Endothelial cell of umbilical vein (primary cell): Measurements from ENCODE around the gene AURKB. TPM values are rescaled to one million over a fixed set of nuclear protein-coding genes. Genes with fewer than 3 reads are reported as not detected.

Source experiments
- BruUV-seq: library from RNA; stranded (reverse); fragments of 400-500 nt; replicated peaks from 2 replicates; lab custom pipeline; 2021; lab: Mats Ljungman, UMichigan
- CTCF ChIA-PET: fragments of 300-600, 350-600 bp; sonication (Branson Sonifier 250); formaldehyde crosslinking; loops from one replicate; lab custom pipeline; 2021; ENCODE audit warnings: antibody characterized with exemption, inconsistent platforms; lab: Charles Lee
- POLR2A ChIA-PET: fragments of 300-600, 350-600 bp; sonication (Branson Sonifier 250); formaldehyde crosslinking; loops from one replicate; lab custom pipeline; 2021; ENCODE audit warnings: antibody characterized with exemption, inconsistent platforms; lab: Charles Lee
- DNase-seq: peaks from one replicate; pipeline ENCODE4 v3.0.0-alpha.2; 2011; ENCODE audit warnings: low read depth, low spot score
- FAIRE-seq: peaks from 2 replicates; lab custom pipeline; 2011; peaks lifted over from hg19 to GRCh38; lab: Jason Lieb, UNC
- H2AFZ ChIP-seq: 2 replicates; pipeline ENCODE4 v1.6.0; 2012; ENCODE audit warnings: low read depth, low read length, control low read depth, inconsistent platforms
- H3K27ac ChIP-seq: 2 replicates; pipeline ENCODE4 v1.5.1; 2011; ENCODE audit warnings: low read depth, mild to moderate bottlenecking, control low read depth, low read length, moderate library complexity; ENCODE audit not compliant: insufficient read depth
- H3K27me3 ChIP-seq, 2 experiments: 2 replicates each; pipeline versions ENCODE4 v1.6.0 to v1.6.1; 2011; ENCODE audit warnings: low read length in 2 of 2, mixed read lengths in 1 of 2; ENCODE audit not compliant: control insufficient read depth in 2 of 2, insufficient read depth in 2 of 2
- H3K36me3 ChIP-seq, 2 experiments: 2 replicates in 1 of 2; 3 replicates in 1 of 2; pipeline ENCODE4 v1.5.1; 2011; ENCODE audit warnings: low read length in 2 of 2, mild to moderate bottlenecking in 1 of 2, moderate library complexity in 1 of 2; ENCODE audit not compliant: control insufficient read depth in 2 of 2, insufficient read depth in 2 of 2; ENCODE audit errors: extremely low read depth in 1 of 2
- H3K4me1 ChIP-seq: 3 replicates; pipeline ENCODE4 v1.5.1; 2011; ENCODE audit warnings: mild to moderate bottlenecking, low read length; ENCODE audit not compliant: control insufficient read depth, insufficient read depth; ENCODE audit errors: extremely low read depth
- H3K4me2 ChIP-seq: 2 replicates; pipeline ENCODE4 v1.6.1; 2011; ENCODE audit warnings: low read length, control low read depth, mixed read lengths; ENCODE audit not compliant: insufficient read depth
- H3K4me3 ChIP-seq, 3 experiments: fragments of 200-600 bp in 1 of 3; sonication (generic), shearing (Covaris generic) in 1 of 3; replicated peaks in 1 of 3; 2 replicates each; pipeline ENCODE4 v1.5.1; 2011 to 2016; ENCODE audit warnings: control low read depth in 3 of 3, low read length in 3 of 3, mild to moderate bottlenecking in 2 of 3, inconsistent platforms in 1 of 3, low read depth in 1 of 3, moderate library complexity in 1 of 3; ENCODE audit not compliant: insufficient read depth in 1 of 3
- H3K79me2 ChIP-seq: 2 replicates; pipeline ENCODE4 v1.6.0; 2012; ENCODE audit warnings: low read length, inconsistent platforms; ENCODE audit not compliant: control insufficient read depth, insufficient read depth
- H3K9ac ChIP-seq: replicated peaks from 2 replicates; pipeline ENCODE3; 2011; ENCODE audit warnings: low read length, control low read depth; ENCODE audit not compliant: insufficient read depth; ENCODE audit errors: extremely low read depth
- H3K9me1 ChIP-seq: replicated peaks from 3 replicates; pipeline ENCODE4 v1.6.0; 2011; ENCODE audit warnings: mild to moderate bottlenecking, low read length; ENCODE audit not compliant: control insufficient read depth, insufficient read depth; ENCODE audit errors: extremely low read depth
- H3K9me3 ChIP-seq: replicated peaks from 2 replicates; pipeline ENCODE4 v1.5.1; 2012; ENCODE audit warnings: low read length, inconsistent platforms; ENCODE audit not compliant: control insufficient read depth, insufficient read depth
- H4K20me1 ChIP-seq: replicated peaks from 2 replicates; pipeline ENCODE3; 2011; ENCODE audit warnings: mild to moderate bottlenecking, low read length; ENCODE audit not compliant: control insufficient read depth, insufficient read depth; ENCODE audit errors: extremely low read depth
- EZH2 ChIP-seq: IDR thresholded peaks from 2 replicates; pipeline ENCODE4 v1.6.1; 2012; ENCODE audit warnings: borderline replicate concordance, low read depth, mild to moderate bottlenecking, moderate library complexity, low read length, inconsistent platforms; ENCODE audit not compliant: severe bottlenecking
- FOS ChIP-seq: IDR thresholded peaks from 2 replicates; pipeline ENCODE4 v1.6.1; 2011; ENCODE audit warnings: mild to moderate bottlenecking, low read length, moderate library complexity, borderline replicate concordance; ENCODE audit not compliant: insufficient read depth
- GATA2 ChIP-seq: IDR thresholded peaks from 2 replicates; pipeline ENCODE4 v1.7.0; 2011; ENCODE audit warnings: low read depth, mild to moderate bottlenecking, moderate library complexity, mixed read lengths, low read length; ENCODE audit not compliant: insufficient read length, insufficient read depth
- JUN ChIP-seq: IDR thresholded peaks from 2 replicates; pipeline ENCODE4 v1.6.1; 2011; ENCODE audit warnings: borderline replicate concordance, low read depth; ENCODE audit not compliant: insufficient read length, insufficient read depth
- MYC ChIP-seq: IDR thresholded peaks from one replicate; pipeline ENCODE4 v1.6.1; 2011; ENCODE audit warnings: mild to moderate bottlenecking, low read depth, low read length
- POLR2A ChIP-seq: IDR thresholded peaks from 2 replicates; pipeline ENCODE4 v1.6.1; 2012; ENCODE audit warnings: low read depth, mild to moderate bottlenecking, control low read depth, low read length
- POLR2AphosphoS5 ChIP-seq: IDR thresholded peaks from 2 replicates; pipeline ENCODE4 v1.6.1; 2012; ENCODE audit warnings: low read depth, mild to moderate bottlenecking, control low read depth, low read length, moderate library complexity; ENCODE audit not compliant: insufficient read depth
- dilution Hi-C: fragments of 300-500 bp; cut with MboI; formaldehyde crosslinking; loops from one replicate; pipeline ENCODE4 v1.15.0; 2019; ENCODE audit warnings: low sequenced_read_pairs; ENCODE audit not compliant: extremely low pct_ligation_motif_present
- intact Hi-C: fragments of 100-400 bp; cut with micrococcal nuclease; formaldehyde crosslinking; loops from one replicate; pipeline ENCODE4 v1.10.0; 2022
- polyA plus RNA-seq, 4 experiments: library from polyadenylated mRNA; depleted of rRNA in 3 of 4; stranded (reverse) in 3 of 4; unstranded in 1 of 4; fragments of >200 nt; gene quantifications; 2 replicates each; pipeline versions ENCODE4 v1.2.1 to v1.2.3, GENCODE V29; 2011 to 2012; ENCODE audit warnings: missing spikeins in 1 of 4
- total RNA-seq: library from RNA; stranded (reverse); gene quantifications from 2 replicates; pipeline ENCODE4 v1.2.3, GENCODE V29; 2021
- TF ChIP-seq, protein P1 (sequence below): IDR thresholded peaks from 2 replicates; pipeline ENCODE4 v1.6.1; 2011; ENCODE audit not compliant: insufficient read depth, insufficient read length
- TF ChIP-seq, protein P2 (sequence below), 2 donors: IDR thresholded peaks; 1 replicate in 1 of 2; 2 replicates in 1 of 2; pipeline ENCODE4 v1.5.1; 2011; ENCODE audit warnings: low read length in 2 of 2, mild to moderate bottlenecking in 2 of 2, moderate library complexity in 2 of 2, control low read depth in 1 of 2, inconsistent platforms in 1 of 2, low read depth in 1 of 2; ENCODE audit not compliant: insufficient read depth in 1 of 2; ENCODE audit errors: extremely low read depth in 1 of 2

AURKB gene
- total and polyA plus RNA-seq, 2 donors (not counting 3 experiments of a cell fraction or from before 2014, with no cell fraction given) = 67.8 to 107 TPM

DNA sequence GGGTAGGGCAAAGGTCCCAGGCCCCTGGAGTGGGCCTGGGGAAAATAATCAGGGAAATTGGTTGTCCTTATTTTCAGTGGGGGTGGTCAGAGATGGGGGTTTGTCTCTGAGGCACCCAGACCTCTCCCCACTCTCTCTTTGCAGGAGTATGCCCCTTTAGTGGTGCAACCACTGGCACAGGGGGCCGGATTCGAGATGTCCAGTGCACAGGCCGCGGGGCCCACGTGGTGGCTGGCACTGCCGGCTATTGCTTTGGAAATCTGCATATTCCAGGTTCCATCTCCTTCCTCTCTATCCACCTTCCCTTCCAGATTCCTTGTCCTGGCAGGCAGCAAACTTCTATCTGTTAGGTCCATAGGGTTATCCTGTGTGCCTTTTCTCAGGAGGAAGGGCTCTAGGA, 46.3 kb upstream of the AURKB start:
- H3K27ac ChIP-seq = no peak overlapping the region
- no peaks in the 10 kb centered on the region for H3K27me3 ChIP-seq
- peaks cover 10% of the 10 kb centered on the region for H3K79me2 ChIP-seq
- no peaks in the 10 kb centered on the region for H3K9me1 ChIP-seq
- CTCF ChIA-PET = no interaction called here
- H4K20me1 ChIP-seq = no peaks in the 10 kb centered on the region
- no peak overlapping the region for H3K4me3 ChIP-seq
- H3K4me1 ChIP-seq = no peaks in the 10 kb centered on the region
- H3K9ac ChIP-seq = no peak overlapping the region
- dilution Hi-C loops = no loop called here
- H3K9me3 ChIP-seq = no peaks in the 10 kb centered on the region
- H3K36me3 ChIP-seq = peaks cover 9 to 24% of the 10 kb centered on the region in 2 experiments
- no peak for FAIRE-seq
- DNase-seq = no peak
- intact Hi-C loops = no loop called here
- BruUV-seq = no TSS peak
- TF ChIP-seq POLR2AphosphoS5 (no peak), GATA2 (no peak), EZH2 (no peak), POLR2A (no peak), JUN (no peak), MYC (no peak), FOS (no peak)
- TF ChIP-seq, protein P1, sequence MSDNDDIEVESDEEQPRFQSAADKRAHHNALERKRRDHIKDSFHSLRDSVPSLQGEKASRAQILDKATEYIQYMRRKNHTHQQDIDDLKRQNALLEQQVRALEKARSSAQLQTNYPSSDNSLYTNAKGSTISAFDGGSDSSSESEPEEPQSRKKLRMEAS = no peak
- TF ChIP-seq, protein P2, sequence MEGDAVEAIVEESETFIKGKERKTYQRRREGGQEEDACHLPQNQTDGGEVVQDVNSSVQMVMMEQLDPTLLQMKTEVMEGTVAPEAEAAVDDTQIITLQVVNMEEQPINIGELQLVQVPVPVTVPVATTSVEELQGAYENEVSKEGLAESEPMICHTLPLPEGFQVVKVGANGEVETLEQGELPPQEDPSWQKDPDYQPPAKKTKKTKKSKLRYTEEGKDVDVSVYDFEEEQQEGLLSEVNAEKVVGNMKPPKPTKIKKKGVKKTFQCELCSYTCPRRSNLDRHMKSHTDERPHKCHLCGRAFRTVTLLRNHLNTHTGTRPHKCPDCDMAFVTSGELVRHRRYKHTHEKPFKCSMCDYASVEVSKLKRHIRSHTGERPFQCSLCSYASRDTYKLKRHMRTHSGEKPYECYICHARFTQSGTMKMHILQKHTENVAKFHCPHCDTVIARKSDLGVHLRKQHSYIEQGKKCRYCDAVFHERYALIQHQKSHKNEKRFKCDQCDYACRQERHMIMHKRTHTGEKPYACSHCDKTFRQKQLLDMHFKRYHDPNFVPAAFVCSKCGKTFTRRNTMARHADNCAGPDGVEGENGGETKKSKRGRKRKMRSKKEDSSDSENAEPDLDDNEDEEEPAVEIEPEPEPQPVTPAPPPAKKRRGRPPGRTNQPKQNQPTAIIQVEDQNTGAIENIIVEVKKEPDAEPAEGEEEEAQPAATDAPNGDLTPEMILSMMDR (IDR thresholded peaks at IDR 0.05; ENCODE audit: extremely low read depth in 1 of 2, insufficient read depth in 1 of 2, low read depth in 1 of 2, low read length in 2 of 2) = no peak
- H2AFZ ChIP-seq = no peak overlapping the region
- H3K4me2 ChIP-seq = no peak overlapping the region
- POLR2A ChIA-PET = no interaction called here
